Duodenal mucosa (tissue), 2 donors: ENCODE results near the gene MICB.
"Not testable (repeated sequence)": the region's sequence is repeated elsewhere in the genome, so short reads cannot be mapped to it uniquely, and the experiment has no call there.

Experiments used
- H3K27ac ChIP-seq: one replicate; pipeline ENCODE4 v1.7.0; 2013; ENCODE audit warnings: low read depth, low read length
- H3K27me3 ChIP-seq, 2 donors: one replicate each; pipeline ENCODE4 v1.7.0; 2013; ENCODE audit warnings: low read length in 2 of 2, control low read depth in 1 of 2; ENCODE audit not compliant: insufficient read depth in 2 of 2, control insufficient read depth in 1 of 2
- H3K36me3 ChIP-seq, 2 donors: one replicate each; pipeline ENCODE4 v1.7.0; 2013; ENCODE audit warnings: low read length in 2 of 2, control low read depth in 1 of 2; ENCODE audit not compliant: insufficient read depth in 2 of 2, control insufficient read depth in 1 of 2
- H3K4me1 ChIP-seq, 2 donors: one replicate each; pipeline ENCODE4 v1.7.0; 2013; ENCODE audit warnings: low read length in 2 of 2, control low read depth in 1 of 2; ENCODE audit not compliant: insufficient read depth in 2 of 2, control insufficient read depth in 1 of 2
- H3K4me3 ChIP-seq, 2 donors: one replicate each; pipeline ENCODE4 v1.7.0; 2013; ENCODE audit warnings: low read length in 2 of 2, low read depth in 1 of 2
- H3K9ac ChIP-seq, 2 donors: one replicate each; pipeline ENCODE4 v1.7.0; 2013; ENCODE audit warnings: low read length in 2 of 2, low read depth in 1 of 2
- H3K9me3 ChIP-seq, 2 donors: one replicate each; pipeline ENCODE4 v1.7.0; 2013; ENCODE audit warnings: low read length in 2 of 2, control low read depth in 1 of 2; ENCODE audit not compliant: control insufficient read depth in 1 of 2

Gene MICB

GRCh38 chr6:31497531-31498476 lies at the start of gene MICB:
Gene MICB, plus strand, starts transcription at chr6:31498145. Its CDS starts 49 bp downstream, at chr6:31498194.
- Histone ChIP-seq H3K9ac (peak within 1 kb of the TSS; percentile 61 to 76), H3K36me3 (no peaks in the 10 kb centered on the region), H3K27ac (peak within 1 kb of the TSS; percentile 13), H3K4me1 (peaks cover 6 to 30% of the 10 kb centered on the region in 2 donors), H3K4me3 (peak within 1 kb of the TSS; percentile 68 to 81), H3K9me3 (no peaks in the 10 kb centered on the region), H3K27me3 (no peaks in the 10 kb centered on the region)

DNA sequence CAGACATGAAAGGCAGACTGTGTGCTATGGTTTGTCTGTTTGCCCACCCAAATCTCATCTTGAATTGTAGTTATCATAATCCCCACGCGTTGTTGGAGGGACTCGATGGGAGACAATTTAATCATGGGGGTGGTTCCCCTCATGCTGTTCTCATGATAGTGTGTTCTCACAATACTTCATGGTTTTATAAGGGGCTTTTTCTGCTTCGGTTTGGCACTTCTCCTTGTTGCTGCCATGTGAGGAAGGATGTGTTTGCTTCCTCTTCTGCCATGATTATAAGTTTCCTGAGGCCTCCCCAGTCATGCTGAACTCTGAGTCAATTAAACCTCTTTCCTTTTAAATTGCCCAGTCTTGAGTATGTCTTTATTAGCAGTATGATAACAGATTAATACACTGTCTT lies 47.2 kb upstream of the MICB start:
- no peaks in the 10 kb centered on the region for H3K27me3 ChIP-seq
- H3K9ac ChIP-seq, result no peak overlapping the region
- peaks cover 0 to 3% of the 10 kb centered on the region in 2 donors for H3K9me3 ChIP-seq
- no peak overlapping the region for H3K4me3 ChIP-seq
- H3K4me1 ChIP-seq, result no peaks in the 10 kb centered on the region
- H3K27ac ChIP-seq, result no peak overlapping the region
- H3K36me3 ChIP-seq, result no peaks in the 10 kb centered on the region

DNA sequence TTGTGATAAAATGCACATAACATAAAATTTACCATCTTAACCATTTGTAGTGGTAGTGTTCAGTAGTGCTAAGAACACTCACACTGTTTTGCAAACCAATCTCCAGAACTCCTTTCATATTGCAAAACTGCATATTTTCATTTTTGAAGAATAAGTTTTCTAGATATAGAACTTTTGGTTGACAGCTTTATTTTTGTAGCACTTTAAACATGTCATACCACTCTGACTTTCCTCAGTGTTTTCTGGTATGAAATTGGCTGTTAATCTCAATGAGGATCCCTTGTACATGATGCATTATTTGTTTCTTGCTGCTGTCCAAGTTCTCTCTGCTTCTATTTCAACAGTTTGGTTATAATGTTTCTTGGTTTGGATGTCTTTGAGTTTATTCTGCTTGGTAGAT lies 45.1 kb upstream of the MICB start:
- H3K4me1 ChIP-seq, result no peaks in the 10 kb centered on the region
- no peak overlapping the region for H3K4me3 ChIP-seq
- H3K27me3 ChIP-seq, result no peaks in the 10 kb centered on the region
- no peak overlapping the region for H3K27ac ChIP-seq
- H3K9me3 ChIP-seq, result peaks cover 0 to 3% of the 10 kb centered on the region in 2 donors
- no peak overlapping the region for H3K9ac ChIP-seq
- no peaks in the 10 kb centered on the region for H3K36me3 ChIP-seq

DNA sequence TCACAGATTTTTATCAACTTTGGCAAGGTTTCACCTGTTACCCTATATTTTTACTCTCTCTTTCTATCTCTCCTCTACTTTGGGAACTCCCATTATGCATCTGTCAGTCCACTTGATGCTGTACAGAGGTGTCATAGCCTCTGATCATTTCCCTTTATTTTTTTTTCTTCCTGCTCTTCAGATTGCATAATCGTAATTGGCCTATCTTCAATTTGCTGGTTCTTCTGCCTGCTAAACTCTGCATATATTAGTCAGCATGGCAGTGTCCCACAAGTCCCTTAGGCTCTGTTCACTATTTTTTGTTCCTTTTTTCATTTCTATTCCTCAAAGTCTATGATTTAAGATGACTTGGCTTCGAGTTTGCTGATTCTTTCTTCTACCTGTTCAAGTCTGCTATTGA lies 44.7 kb upstream of the MICB start:
- H3K4me1 ChIP-seq, result no peaks in the 10 kb centered on the region
- H3K9ac ChIP-seq, result no peak overlapping the region
- no peak overlapping the region for H3K4me3 ChIP-seq
- no peak overlapping the region for H3K27ac ChIP-seq
- no peaks in the 10 kb centered on the region for H3K36me3 ChIP-seq
- H3K27me3 ChIP-seq, result no peaks in the 10 kb centered on the region
- peaks cover 0 to 3% of the 10 kb centered on the region in 2 donors for H3K9me3 ChIP-seq

- peaks cover 17 to 23% of the 10 kb centered on the region in 2 donors for H3K4me1 ChIP-seq
- H3K4me3 ChIP-seq, H3K27me3 ChIP-seq, H3K27ac ChIP-seq, H3K9ac ChIP-seq, H3K36me3 ChIP-seq, H3K9me3 ChIP-seq: not testable (repeated sequence)
Measured at GRCh38 chr6:31459864-31460263, 38.1 kb upstream of the MICB start.

- Histone ChIP-seq H3K36me3 (peaks cover 0 to 4% of the 10 kb centered on the region in 2 donors), H3K9ac (no peak overlapping the region), H3K27me3 (no peaks in the 10 kb centered on the region), H3K4me1 (peaks cover 23 to 29% of the 10 kb centered on the region in 2 donors), H3K4me3 (no peak overlapping the region), H3K9me3 (no peaks in the 10 kb centered on the region), H3K27ac (no peak overlapping the region)
Measured at GRCh38 chr6:31460361-31461025, 37.5 kb upstream of the MICB start.

DNA sequence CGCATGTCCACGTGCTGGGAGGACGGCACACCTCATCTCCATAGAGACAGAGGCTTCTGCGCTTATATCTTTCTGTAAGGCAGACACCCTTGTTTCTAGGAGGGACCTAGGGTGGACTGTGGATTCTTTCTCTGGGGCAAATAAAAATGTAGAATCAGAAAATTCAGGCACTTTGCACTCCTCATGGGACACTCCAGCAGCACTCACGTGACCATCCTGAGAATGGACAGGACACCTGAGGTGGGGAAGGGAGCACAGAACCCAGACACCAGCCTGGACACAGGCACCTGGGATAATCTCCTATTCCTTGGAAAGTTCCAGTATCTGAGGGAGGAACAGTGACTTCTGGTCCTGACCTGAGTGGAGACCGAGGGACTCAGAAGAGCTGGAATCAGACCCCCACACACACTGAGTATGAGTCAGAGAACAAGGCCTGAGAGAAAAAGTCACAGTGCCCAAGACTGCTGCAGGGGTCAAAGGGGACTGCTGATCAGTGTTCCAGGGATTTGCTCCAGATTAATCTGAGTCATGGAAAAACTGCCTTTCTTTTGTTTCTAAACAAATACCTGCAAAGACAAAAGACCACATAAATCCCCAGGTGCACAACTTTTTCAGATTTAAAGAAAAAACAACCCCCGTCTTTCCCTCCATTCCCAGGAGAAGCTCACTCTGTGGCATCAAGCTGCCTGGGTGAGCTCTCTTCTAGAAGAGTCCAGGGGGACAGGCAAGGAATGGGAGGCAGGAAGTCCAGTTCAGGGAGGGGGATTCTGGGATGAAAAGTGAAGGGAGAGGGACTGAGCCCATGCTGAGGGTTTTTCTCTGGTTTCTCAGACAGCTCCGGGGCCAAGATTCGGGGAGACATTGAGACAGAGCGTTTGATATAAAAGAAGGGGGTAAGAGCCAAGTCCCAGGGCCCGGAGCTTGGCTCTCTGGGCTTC lies 35.6 kb upstream of the MICB start:
- peaks cover 23 to 40% of the 10 kb centered on the region in 2 donors for H3K4me1 ChIP-seq
- peaks cover 4% of the 10 kb centered on the region in 2 donors for H3K36me3 ChIP-seq
- H3K4me3 ChIP-seq, result peak overlapping the region; percentile 90 to 95
- no peaks in the 10 kb centered on the region for H3K9me3 ChIP-seq
- H3K27ac ChIP-seq, result no peak overlapping the region
- no peaks in the 10 kb centered on the region for H3K27me3 ChIP-seq
- H3K9ac ChIP-seq, result peak overlapping the region; percentile 87 to 97

GRCh38 chr6:31462964-31463870 lies 34.7 kb upstream of the MICB start:
- H3K36me3 ChIP-seq, result peaks cover 4% of the 10 kb centered on the region in 2 donors
- no peaks in the 10 kb centered on the region for H3K9me3 ChIP-seq
- peak overlapping the region; percentile 90 to 95 for H3K4me3 ChIP-seq
- peaks cover 23 to 40% of the 10 kb centered on the region in 2 donors for H3K4me1 ChIP-seq
- peak overlapping the region; percentile 39 for H3K27ac ChIP-seq
- peak overlapping the region; percentile 87 to 97 for H3K9ac ChIP-seq
- no peaks in the 10 kb centered on the region for H3K27me3 ChIP-seq
